HG02938 (cell line): ENCODE results near the gene UBR4.

Source experiments
- ATAC-seq: cut with Tn5 transposase; IDR thresholded peaks from one replicate; pipeline ENCODE4 v1.9.1; 2021; ENCODE audit warnings: mild to moderate bottlenecking, moderate library complexity; ENCODE audit not compliant: unreplicated experiment

Gene UBR4

GRCh38 chr1:19074361-19074901 is 135.6 kb downstream of the UBR4 start:
- no peak for ATAC-seq

DNA sequence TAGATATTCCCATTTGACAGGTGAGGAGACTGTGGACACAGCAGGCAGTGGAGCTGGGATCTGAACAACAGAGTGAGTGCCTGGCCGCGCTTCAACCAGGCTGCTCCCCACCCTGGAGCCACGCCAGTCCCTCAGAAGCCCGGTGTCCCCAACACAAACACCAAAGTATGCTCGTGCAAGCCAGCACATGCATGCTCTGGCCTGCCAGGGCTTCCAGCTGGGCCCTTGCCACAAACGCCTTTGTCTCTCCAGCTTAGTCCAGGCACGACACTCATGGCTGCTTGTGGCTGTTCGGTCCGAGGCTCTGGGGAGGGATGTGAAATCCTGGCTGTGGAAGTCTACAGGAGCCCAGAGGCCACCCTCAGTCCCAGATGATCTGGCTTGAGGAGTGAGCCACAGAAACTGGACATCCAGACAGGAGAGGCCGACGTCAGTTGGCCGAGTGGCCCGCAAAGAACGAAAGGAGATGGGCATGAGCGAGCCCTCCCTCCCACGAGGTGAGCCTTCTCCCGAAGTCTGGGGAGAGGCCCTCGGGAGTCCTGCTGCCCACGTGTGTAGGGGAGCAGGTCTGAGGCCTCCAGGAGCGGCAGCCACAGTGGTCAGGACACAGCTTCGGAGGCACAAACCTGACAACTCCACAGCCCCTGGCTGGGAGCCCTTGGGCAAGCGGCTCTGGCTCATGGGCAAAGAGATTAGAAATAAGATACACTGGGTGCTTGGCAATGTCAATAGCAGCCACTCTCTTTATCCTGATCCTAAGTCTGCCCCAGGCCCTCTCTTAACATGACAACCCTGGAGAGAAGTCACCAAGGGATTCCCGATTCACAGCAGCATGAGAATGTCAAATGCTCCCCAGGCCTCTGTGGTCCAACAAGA is 136.5 kb downstream of the UBR4 start:
- ATAC-seq = no peak

DNA sequence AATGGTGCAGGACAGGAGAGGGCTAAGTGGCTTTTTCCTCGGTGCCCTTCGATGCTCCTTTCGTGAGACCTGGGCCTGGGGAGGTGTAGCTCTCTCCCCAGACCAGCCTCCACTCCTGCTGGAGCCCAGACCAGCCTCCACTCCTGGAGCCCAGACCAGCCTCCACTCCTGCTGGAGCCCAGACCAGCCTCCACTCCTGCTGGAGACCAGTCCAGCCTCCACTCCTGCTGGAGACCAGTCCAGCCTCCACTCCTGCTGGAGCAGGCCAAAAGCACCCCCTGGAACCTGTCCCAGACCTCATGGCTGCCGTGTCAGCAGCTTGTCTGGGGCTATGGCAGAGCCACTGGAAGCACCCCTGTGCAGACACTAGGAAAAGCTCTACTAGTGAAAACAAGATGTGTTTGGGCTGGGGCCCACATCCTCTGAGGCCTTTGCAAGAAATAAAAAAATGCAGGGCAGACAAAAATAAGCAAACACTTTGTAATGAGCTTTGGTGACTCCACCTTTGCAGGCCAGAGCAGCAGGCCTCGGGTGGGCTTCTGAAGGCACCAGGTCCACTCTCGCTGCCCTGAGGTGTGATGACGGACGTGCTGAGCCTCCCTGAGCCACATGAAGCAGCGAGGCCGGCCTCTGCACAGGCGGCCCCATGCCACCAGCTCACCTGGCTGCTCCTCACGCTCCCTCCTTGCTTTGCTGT is 137.6 kb downstream of the UBR4 start:
- no peak for ATAC-seq

DNA sequence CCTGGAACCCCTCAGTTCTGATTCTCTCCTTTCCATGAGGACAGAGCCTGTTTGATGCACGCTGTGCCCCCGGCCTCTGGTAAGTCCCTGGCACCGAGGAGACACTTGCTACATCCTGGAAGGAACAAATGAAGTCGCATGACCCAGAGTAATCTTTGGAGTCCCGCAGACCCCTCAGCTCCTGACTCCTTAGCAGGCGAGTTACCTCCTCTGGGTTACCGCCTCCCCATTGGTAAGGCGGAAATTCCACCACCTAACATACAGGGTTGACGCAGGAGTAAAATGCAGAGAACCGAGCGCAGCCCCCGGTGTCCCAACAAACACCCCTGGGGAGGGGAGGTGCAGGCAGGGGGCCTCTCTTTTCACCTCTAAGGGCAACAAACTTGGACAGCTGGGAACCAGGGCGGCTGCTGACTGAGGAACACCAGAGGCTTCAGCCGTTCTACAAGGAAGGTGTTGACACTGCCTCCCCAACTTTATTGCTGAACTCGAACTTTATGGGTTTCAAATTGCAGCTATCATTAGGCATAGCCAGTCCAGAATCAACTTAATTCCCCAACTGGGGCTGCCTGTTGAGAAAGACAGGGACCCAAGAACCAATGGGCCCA is 138.3 kb downstream of the UBR4 start:
- no peak for ATAC-seq

GRCh38 chr1:19070891-19071621 is 139.0 kb downstream of the UBR4 start:
- ATAC-seq = no peak

- no peak for ATAC-seq
Measured at GRCh38 chr1:19070197-19070651, 139.8 kb downstream of the UBR4 start.

GRCh38 chr1:19068639-19069276 is 141.3 kb downstream of the UBR4 start:
- ATAC-seq = no peak

DNA sequence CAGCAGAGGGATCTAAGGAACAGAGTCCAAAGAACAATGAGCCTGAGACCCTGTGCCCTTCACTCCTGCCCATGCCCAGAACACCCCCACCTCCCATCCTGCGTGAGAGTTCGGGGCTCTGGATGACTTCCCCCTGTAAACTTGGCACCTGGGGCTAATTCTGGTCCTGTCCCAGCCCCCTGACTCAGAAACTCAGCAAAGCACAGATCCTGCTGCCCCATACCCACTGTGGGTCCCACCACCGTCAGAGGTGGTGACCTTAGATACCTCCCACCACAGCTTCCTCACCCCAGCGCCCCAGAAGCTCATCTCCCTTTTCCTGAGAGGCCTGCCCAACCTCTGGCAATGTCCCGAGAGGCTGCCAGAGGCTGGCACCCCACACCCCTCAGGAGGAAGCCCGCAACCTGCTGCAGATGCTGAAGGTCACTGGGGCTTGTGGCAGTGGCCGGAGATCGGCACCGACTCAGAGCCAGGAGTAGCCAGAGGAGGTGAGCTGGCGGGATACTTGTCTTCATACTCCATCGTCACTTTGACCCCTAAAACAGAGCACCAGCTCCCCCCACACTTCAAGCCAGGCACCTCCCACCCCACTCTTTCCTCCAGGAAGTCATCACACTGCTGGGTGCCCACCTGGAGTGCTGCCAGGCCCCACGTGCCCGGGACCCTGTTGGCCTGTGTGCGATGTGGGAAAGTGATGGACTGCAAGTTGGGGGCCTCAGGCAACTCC is 142.0 kb downstream of the UBR4 start:
- ATAC-seq = no peak

- no peak for ATAC-seq
Measured at GRCh38 chr1:19067182-19067911, 142.7 kb downstream of the UBR4 start.

DNA sequence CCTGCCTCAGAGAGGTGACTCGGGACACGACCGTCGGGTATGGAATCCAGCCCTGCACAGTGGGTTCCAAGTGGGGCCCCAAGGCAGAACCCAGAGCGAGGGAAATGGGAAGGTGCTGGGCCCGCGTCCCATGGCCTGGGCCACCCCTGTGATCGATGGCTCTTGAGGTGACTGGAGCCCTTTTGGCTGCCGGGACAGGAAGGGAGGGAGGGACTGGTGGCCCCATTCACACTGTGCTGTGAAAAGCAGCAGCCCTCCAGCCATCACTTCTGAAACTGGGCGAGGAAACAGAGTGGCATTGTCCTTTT is 143.2 kb downstream of the UBR4 start:
- ATAC-seq = no peak

- no peak for ATAC-seq
Measured at GRCh38 chr1:19066248-19066873, 143.7 kb downstream of the UBR4 start.

DNA sequence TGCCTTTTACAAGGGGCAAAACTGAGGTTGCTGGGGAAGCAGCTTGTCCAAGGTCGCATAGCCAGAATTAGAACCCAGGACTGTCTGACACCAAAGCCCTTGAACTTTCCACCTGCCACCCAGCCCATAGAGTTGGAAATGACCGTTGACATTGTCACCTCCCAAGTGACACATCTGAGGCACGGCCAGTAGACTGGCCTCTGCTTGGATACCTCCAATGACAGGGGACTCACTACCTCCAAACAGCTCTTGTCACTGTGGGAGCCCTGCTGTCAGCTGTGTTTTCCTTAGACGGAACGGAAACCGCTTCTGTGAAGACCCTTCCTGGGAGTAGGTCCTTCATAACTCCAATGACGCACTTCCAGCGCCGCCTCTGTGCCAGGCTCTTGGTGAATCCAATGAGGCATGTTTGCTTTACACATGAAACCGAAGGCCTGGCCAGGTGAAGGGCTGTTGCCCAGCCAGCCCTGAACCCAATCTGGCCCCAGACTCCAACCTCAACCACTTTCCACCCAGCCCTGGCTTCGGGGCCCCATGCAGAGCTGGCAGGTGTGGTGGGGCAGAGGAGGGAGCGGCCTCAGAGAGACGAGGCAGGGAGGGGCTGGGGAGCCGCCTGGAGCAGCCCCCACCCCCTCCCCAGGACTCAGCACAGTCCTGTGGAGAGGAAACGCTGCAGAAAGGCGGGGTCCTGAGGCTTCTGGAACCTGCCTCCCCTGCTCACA is 144.4 kb downstream of the UBR4 start:
- no peak for ATAC-seq

DNA sequence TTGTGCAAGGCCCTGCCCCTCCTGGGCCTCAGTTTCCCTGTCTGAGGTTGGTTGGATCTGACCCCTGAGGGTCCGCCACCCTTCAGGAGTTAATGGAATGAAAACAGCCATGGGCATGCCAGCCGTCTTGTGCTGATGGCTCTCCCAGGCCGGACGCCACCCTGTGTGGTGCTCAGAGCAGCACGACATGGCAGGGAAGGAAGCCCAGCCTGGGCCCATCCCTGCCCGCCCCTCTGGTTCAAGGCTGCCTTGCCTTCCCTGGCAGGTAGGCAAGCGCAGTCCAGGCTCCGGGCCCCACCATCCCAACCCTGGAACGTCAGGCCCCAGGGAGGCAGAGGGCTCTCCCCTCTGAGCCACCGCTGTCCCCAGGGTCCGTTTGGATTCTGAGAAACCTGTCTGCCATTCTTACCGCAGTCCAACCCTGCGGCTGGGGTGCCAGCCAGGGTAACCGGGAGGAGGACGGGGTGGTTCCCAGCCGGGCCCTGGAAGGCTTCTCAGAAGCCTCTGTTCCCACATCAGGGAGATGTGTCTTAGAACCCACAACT is 145.1 kb downstream of the UBR4 start:
- ATAC-seq = no peak

DNA sequence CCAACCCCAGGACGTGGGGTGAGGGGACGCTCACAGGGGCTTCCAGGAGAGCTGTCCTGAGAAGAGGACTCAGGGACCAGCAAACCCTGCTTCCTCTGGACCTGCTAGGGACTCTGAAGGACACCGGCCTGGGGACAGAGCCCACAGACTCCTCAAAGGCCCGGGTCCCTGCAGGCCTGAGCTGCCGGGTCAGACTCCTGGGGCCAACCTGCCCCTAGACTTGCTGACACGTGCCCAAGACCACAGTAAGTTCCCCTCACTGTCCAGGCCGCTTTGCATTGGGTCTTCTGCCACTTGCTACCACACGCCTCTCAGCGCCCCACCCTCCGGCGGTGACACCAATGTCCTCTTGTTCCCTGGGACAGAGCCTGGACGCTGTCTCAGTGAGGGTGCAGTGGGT is 146.9 kb downstream of the UBR4 start:
- no peak for ATAC-seq

DNA sequence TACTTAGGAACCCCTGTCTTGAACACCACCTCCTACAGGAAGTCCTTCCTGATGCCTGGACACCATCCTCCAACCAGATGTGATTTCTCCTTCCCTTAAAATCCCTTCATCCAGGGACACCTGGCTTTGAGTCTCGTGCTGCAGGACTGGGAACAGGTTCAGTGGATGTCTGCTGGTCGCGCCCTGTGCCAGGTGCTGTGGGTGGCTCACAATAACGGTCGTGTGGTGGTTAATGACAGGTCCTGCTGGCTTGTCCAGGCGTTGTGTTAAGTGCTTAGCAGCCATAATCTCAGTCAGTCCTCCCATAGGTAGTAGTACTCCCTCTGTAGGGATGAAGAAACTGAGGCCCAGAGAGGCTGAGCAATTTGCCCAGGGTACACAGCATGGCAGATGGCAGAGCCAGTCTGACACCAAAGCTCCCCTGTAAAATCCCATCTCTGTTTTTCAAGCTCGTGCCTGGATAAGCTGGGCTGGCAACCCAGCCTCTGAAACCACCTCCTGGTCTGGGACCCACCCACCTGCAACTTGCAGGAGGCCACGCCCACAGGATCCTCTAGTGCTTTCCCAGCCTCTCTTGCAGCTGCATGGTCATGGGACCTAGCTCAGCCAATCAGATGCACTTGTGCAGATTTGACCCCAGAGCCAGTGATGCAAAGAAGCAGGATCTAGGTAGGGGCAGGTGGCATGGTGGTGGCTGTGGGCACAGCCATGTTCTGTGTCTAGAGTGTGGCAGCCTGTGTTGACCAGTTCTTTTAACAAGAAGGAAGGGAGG is 147.6 kb downstream of the UBR4 start:
- ATAC-seq = no peak

GRCh38 chr1:19061798-19062197 is 148.3 kb downstream of the UBR4 start:
- ATAC-seq = no peak

- no peak for ATAC-seq
Measured at GRCh38 chr1:19061343-19061742, 148.7 kb downstream of the UBR4 start.
